ENCODE data around the gene NOTCH2.

Gene NOTCH2

DNA sequence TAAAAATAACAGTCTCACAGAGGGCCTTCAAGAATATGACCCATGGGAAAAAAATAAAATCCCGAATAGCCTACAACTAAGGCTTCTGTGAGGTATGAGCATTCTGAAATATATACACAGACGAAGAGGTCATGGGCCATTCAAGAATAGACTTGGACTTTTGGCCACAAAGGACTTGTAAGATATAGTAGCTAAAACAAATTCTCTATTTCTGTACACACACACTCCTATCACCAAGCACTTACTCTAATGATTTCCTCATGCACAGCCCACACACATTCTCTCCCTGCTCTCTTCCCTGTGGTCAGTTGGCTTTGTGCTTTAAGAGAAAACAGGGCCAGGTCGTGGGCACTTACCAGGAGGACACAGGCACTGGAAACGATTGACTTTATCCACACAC, 103.4 kb downstream of the NOTCH2 start:
- no peak overlapping the region for H3K4me3 Mint-ChIP-seq
- peaks cover 57% of the 10 kb centered on the region for H3K4me1 Mint-ChIP-seq
- peaks cover 90% of the 10 kb centered on the region for H3K36me3 Mint-ChIP-seq (ENCODE audit: low read depth)
- peak overlapping the region; percentile 93 to 94 (median 94) for H3K27ac Mint-ChIP-seq
- H3K27me3 Mint-ChIP-seq (ENCODE audit: low read depth): no peaks in the 10 kb centered on the region
- TF ChIP-seq, protein P1, sequence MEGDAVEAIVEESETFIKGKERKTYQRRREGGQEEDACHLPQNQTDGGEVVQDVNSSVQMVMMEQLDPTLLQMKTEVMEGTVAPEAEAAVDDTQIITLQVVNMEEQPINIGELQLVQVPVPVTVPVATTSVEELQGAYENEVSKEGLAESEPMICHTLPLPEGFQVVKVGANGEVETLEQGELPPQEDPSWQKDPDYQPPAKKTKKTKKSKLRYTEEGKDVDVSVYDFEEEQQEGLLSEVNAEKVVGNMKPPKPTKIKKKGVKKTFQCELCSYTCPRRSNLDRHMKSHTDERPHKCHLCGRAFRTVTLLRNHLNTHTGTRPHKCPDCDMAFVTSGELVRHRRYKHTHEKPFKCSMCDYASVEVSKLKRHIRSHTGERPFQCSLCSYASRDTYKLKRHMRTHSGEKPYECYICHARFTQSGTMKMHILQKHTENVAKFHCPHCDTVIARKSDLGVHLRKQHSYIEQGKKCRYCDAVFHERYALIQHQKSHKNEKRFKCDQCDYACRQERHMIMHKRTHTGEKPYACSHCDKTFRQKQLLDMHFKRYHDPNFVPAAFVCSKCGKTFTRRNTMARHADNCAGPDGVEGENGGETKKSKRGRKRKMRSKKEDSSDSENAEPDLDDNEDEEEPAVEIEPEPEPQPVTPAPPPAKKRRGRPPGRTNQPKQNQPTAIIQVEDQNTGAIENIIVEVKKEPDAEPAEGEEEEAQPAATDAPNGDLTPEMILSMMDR (IDR thresholded peaks at IDR 0.05; ENCODE audit: unreplicated experiment in 3 of 3): no peak
- H3K9me3 Mint-ChIP-seq: no peaks in the 10 kb centered on the region

DNA sequence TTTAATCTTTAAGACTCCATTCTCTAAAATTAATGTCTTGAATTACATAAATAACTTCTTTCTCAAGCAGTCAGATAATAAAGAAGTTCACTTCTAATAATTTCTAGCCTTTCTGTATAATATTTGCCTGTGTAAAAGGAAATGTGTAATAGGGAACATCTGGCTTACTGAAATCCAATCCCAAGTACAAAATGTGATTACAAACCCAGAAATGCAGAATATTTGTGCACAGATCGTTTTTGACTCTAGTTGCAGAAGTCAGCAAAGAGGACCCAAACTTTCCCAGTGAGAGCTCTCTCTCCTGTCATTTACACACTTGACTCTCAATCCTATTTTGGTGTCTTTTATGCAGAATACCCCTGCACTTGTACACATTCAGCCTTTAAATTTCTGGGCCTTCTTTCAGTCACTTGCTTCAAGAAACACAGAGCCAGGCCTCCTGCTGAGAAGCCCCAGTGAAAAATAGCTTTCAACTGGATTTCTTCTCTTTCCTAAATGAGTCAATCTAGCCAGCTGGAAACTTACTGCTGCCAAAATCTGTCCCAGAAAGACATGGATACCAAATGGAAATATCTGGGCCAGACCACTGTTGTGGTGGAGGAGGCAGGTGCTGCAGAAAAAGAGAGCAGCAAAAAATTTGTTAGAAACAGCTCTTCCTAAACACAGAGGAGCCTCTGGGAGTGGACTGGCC, 104.6 kb downstream of the NOTCH2 start:
- TF ChIP-seq, protein P1 (IDR thresholded peaks at IDR 0.05; ENCODE audit: unreplicated experiment in 3 of 3): no peak
- peak overlapping the region in 1 of 3 experiments; percentile 51 for H3K4me3 Mint-ChIP-seq
- peaks cover 82% of the 10 kb centered on the region for H3K36me3 Mint-ChIP-seq (ENCODE audit: low read depth)
- no peaks in the 10 kb centered on the region for H3K9me3 Mint-ChIP-seq
- peaks cover 60% of the 10 kb centered on the region for H3K4me1 Mint-ChIP-seq
- peak overlapping the region; percentile 93 to 94 (median 94) for H3K27ac Mint-ChIP-seq
- no peaks in the 10 kb centered on the region for H3K27me3 Mint-ChIP-seq (ENCODE audit: low read depth)

DNA sequence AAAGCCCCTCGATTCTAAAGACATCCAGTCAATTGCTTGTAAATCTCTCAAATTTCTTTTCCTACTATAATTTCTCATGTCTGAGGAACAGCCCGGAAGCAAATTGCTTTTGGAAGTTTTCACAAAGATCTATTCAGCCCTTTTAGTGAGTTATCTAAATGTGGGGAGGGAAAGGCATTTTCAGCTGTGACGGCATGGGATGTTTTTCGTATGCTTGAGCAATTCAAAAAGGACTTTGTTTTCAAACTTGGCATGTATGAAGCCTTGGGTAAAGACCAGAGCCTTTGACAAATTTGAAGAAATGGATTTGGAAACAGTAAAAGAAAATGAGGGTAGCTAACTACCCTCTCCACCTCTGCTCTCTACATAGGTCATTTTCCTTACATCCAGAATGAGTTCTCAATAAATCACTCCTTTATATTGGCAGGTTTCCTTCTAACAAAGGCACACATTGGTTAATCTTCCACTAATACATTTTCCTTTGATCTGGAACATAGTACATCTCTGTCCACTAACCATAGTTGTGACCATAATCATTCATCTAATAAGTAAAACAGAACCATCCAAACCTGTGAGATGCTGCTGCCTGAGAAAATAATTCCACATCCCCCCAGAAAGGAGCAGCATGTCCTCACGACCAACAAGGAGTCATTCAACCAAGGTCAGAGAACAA, 107.0 kb downstream of the NOTCH2 start:
- Mint-ChIP-seq H3K27ac (peak overlapping the region; percentile 56 to 91 (median 71)), H3K9me3 (no peaks in the 10 kb centered on the region), H3K27me3 (ENCODE audit: low read depth) (no peaks in the 10 kb centered on the region), H3K36me3 (ENCODE audit: low read depth) (peaks cover 83% of the 10 kb centered on the region), H3K4me3 (no peak overlapping the region), H3K4me1 (peaks cover 52% of the 10 kb centered on the region)
- TF ChIP-seq, protein P1 (IDR thresholded peaks at IDR 0.05; ENCODE audit: unreplicated experiment in 3 of 3): no peak

DNA sequence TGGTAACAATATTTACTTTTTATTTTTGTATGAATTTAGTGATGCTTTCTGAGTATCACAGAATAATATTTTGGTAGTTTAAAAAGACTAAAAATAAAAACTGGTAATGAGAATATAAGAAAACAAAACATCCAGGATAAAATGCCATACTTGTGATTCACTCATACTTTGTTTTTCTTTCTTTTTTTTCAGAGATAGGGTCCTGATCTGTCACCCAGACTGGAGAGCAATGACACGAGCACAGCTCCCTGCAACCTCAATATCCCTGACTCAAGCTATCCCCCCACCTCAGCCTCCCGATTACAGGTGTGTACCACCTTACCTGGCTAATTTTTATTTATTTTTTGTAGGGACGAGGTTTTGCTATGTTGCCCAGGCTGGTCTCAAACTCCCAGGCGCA, 109.0 kb downstream of the NOTCH2 start:
- peaks cover 72% of the 10 kb centered on the region for H3K36me3 Mint-ChIP-seq (ENCODE audit: low read depth)
- H3K27me3 Mint-ChIP-seq (ENCODE audit: low read depth): no peaks in the 10 kb centered on the region
- peaks cover 41% of the 10 kb centered on the region for H3K4me1 Mint-ChIP-seq
- peak overlapping the region in 2 of 3 experiments; percentile 29 to 44 for H3K27ac Mint-ChIP-seq
- TF ChIP-seq, protein P1 (IDR thresholded peaks at IDR 0.05; ENCODE audit: unreplicated experiment in 3 of 3): no peak
- no peak overlapping the region for H3K4me3 Mint-ChIP-seq
- no peaks in the 10 kb centered on the region for H3K9me3 Mint-ChIP-seq

DNA sequence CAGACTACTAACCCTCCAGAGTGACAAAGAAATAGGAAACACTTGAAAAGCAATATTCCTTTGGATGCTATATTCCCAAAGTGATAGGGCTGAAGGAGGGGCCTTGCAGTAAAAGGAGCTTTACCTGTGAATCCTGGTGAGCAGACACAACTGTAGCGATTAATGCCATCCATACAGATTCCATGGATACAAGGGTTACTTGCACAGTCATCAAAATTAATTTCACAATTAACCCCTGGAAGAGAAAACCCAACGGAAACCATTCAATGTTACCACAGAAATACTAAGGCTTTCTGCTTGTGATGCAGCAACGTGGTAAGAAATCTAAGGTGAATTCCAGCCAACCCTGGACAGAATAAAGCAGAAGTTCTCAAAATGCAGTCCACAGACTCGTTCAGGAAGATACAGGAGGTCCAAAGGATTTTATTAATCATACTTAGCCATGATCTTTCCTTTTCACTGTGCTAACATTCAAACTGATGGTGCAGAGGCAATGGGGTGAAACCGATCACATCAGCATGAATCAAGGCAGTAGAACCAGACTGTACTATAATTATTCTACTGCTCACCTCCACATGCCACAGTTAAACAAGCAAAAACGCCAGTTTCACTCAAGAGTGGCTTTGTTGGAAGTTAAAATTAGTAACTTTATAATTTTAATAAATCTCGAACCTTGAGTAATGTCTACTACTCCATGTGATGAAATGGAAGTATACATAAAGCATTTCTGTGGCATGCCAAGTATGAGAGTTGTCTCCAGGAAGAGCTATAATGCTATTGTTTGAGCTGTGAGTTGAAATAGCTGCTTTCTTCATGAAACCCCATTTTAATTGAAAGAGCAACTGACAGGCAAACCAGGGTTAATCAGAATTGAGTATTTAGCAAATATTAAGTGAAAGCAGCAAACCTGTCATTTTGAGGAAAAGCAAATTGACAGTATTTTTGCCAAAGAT, 109.9 kb downstream of the NOTCH2 start:
- Mint-ChIP-seq H3K4me1 (peaks cover 37% of the 10 kb centered on the region), H3K4me3 (no peak overlapping the region), H3K27ac (peak overlapping the region; percentile 29 to 53 (median 44)), H3K9me3 (no peaks in the 10 kb centered on the region), H3K36me3 (ENCODE audit: low read depth) (peaks cover 69% of the 10 kb centered on the region), H3K27me3 (ENCODE audit: low read depth) (no peaks in the 10 kb centered on the region)
- TF ChIP-seq, protein P1 (IDR thresholded peaks at IDR 0.05; ENCODE audit: unreplicated experiment in 3 of 3): no peak
